ENCODE results near the gene CRIP3. TPM values are rescaled to one million over a fixed set of nuclear protein-coding genes. Genes with fewer than 3 reads are reported as not detected.

Gene CRIP3
- total and polyA plus RNA-seq, 2 of the 8 experiments (the other 6 are each of a cell fraction or from before 2014, with no cell fraction given) = 34.0 to 46.3 TPM

- H3K27ac ChIP-seq (ENCODE audit: low read depth, low read length) = no peak overlapping the region
- ChIA-PET POLR2A (ENCODE audit: partially characterized antibody) (no interaction called here), CTCF (ENCODE audit: partially characterized antibody) (interaction anchor here (1.0 to 2.6 kb wide), 11 partner anchors 8 to 319 kb away, joined by 3 to 8 read pairs (median 4); partner anchors contain the start of gene CRIP3)
- H2AK5ac ChIP-seq (ENCODE audit: low read depth, low read length) = no peak overlapping the region
- TF ChIP-seq RFX5 (IDR thresholded peaks at IDR 0.05; ENCODE audit: borderline replicate concordance, low read depth, low read length) (no peak), TAF7 (optimal IDR thresholded peaks at IDR 0.05; ENCODE audit: borderline replicate concordance, low read depth, low read length) (no peak), TCF12 (IDR thresholded peaks at IDR 0.05; ENCODE audit: low read depth, low read length) (no peak), JUND (IDR thresholded peaks at IDR 0.05; ENCODE audit: low read length) (no peak), POLR2AphosphoS5 (IDR thresholded peaks at IDR 0.05; ENCODE audit: low read depth, low read length) (no peak), RBBP5 (IDR thresholded peaks at IDR 0.05; ENCODE audit: borderline replicate concordance, low read depth, low read length) (no peak)
- no peak overlapping the region for H2BK20ac ChIP-seq (ENCODE audit: low read length)
- H3K4me2 ChIP-seq (ENCODE audit: insufficient read depth in 1 of 2, low read depth in 2 of 2, low read length in 2 of 2) = no peak overlapping the region
- H3K4me3 ChIP-seq (ENCODE audit: extremely low read depth in 1 of 4, insufficient read depth in 2 of 4, low read depth in 3 of 4, low read length in 4 of 4) = no peak overlapping the region
- H2BK12ac ChIP-seq (ENCODE audit: low read depth, low read length) = no peak overlapping the region
- WGBS, 2 experiments (ENCODE audit: extremely low coverage in 1 of 2, insufficient coverage in 1 of 2, insufficient read length in 1 of 2, insufficient replicate concordance in 2 of 2, low coverage in 1 of 2, low lambda C conversion rate in 2 of 2, missing lambda C conversion rate in 1 of 2) = 74% methylated on average over 1 of the region's 1 CpG; no CpG with 5 or more reads in 1 of the 2 experiments
- H4K91ac ChIP-seq (replicated peaks; ENCODE audit: insufficient read length, low read length) = no peak overlapping the region
- H3K56ac ChIP-seq (replicated peaks; ENCODE audit: insufficient read length, low read depth, low read length) = no peak overlapping the region
- FAIRE-seq = no peak
- H3K23me2 ChIP-seq (ENCODE audit: low read depth, low read length) = no peaks in the 10 kb centered on the region
- H4K5ac ChIP-seq (ENCODE audit: insufficient read length, low read depth, low read length) = no peak overlapping the region
- no peak overlapping the region for H3K18ac ChIP-seq (ENCODE audit: extremely low read depth, low read length)
- H3K27me3 ChIP-seq (replicated peaks in 1 of 4; ENCODE audit: control insufficient read depth in 3 of 4, extremely low read depth in 1 of 4, insufficient read depth in 3 of 4, low read length in 3 of 4) = no peaks in the 10 kb centered on the region
- H2BK15ac ChIP-seq (ENCODE audit: low read length) = no peak overlapping the region
- H2AFZ ChIP-seq (ENCODE audit: low read length) = no peak overlapping the region
- no peaks in the 10 kb centered on the region for H3K9me3 ChIP-seq (ENCODE audit: insufficient read depth in 2 of 2, low read depth in 1 of 2, low read length in 1 of 2)
- no peak overlapping the region for H2BK5ac ChIP-seq (ENCODE audit: low read depth, low read length)
- no peaks in the 10 kb centered on the region for H3K36me3 ChIP-seq (ENCODE audit: control insufficient read depth in 2 of 4, insufficient read depth in 4 of 4, low read length in 3 of 4)
- H4K20me1 ChIP-seq (replicated peaks in 1 of 2; ENCODE audit: control insufficient read depth in 1 of 2, insufficient read depth in 2 of 2, low read length in 2 of 2) = no peaks in the 10 kb centered on the region
- no peak overlapping the region for H4K8ac ChIP-seq (ENCODE audit: extremely low read depth, insufficient read depth, low read length)
- H3K14ac ChIP-seq (ENCODE audit: insufficient read length) = no peak overlapping the region
- H2BK120ac ChIP-seq (replicated peaks; ENCODE audit: low read depth, low read length) = no peak overlapping the region
- H3K4ac ChIP-seq (replicated peaks; ENCODE audit: insufficient read length, low read depth, low read length) = no peak overlapping the region
- H3K4me1 ChIP-seq (replicated peaks in 1 of 4; ENCODE audit: control insufficient read depth in 3 of 4, insufficient read depth in 4 of 4, low read length in 3 of 4) = no peaks in the 10 kb centered on the region
- H3K23ac ChIP-seq (ENCODE audit: insufficient read length) = no peak overlapping the region
- DNase-seq (ENCODE audit: low read depth in 1 of 2, low spot score in 2 of 2) = no peak
- no peaks in the 10 kb centered on the region for H3K79me1 ChIP-seq (ENCODE audit: low read depth, low read length)
- H3K79me2 ChIP-seq (ENCODE audit: control insufficient read depth in 1 of 2, insufficient read depth in 2 of 2, low read length in 2 of 2) = no peaks in the 10 kb centered on the region
- H3K9ac ChIP-seq (replicated peaks in 1 of 4; ENCODE audit: extremely low read depth in 1 of 4, low read depth in 3 of 4, low read length in 3 of 4) = no peak overlapping the region
These were observed 17.2 kb upstream of the CRIP3 start for GRCh38 chr6:43325876-43326275.
